ENCODE measurements around the gene SP2.

DNA sequence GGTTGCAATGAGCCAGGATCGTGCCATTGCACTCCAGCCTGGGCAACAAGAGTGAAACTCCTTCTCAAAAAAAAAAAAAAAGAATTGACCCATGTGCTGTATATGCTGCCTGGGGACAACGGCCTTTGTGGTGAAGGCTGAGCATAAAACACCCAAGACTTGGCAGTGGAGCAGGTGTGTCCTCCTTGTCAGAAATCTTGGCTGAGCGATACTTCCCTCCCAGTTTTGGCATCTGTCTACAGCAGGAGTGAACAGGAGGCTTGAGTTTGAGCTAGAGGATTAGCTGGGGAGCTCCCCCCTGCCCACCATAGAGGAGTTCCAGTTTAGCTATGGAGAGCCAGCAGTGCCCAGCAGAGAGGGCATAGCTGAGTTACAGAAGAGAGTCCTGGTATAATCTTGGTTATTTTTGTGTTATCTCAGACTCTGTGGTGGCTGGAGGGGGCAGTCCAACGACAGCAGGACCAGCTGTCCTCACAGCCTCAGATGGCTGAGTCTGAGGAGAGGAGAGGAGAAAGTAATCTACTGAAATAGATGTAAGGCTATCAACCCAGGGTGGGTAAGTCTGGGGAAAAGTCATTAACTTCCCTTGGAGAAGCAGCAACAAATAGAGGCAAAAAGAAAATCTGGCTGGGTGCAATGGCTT, 18.4 kb downstream of the SP2 start:
- TF ChIP-seq, protein P1, sequence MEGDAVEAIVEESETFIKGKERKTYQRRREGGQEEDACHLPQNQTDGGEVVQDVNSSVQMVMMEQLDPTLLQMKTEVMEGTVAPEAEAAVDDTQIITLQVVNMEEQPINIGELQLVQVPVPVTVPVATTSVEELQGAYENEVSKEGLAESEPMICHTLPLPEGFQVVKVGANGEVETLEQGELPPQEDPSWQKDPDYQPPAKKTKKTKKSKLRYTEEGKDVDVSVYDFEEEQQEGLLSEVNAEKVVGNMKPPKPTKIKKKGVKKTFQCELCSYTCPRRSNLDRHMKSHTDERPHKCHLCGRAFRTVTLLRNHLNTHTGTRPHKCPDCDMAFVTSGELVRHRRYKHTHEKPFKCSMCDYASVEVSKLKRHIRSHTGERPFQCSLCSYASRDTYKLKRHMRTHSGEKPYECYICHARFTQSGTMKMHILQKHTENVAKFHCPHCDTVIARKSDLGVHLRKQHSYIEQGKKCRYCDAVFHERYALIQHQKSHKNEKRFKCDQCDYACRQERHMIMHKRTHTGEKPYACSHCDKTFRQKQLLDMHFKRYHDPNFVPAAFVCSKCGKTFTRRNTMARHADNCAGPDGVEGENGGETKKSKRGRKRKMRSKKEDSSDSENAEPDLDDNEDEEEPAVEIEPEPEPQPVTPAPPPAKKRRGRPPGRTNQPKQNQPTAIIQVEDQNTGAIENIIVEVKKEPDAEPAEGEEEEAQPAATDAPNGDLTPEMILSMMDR (optimal IDR thresholded peaks at IDR 0.05 in 1 of 3, IDR thresholded peaks at IDR 0.05 in 1 of 3, conservative IDR thresholded peaks at IDR 0.05 in 1 of 3; ENCODE audit: extremely low read depth in 1 of 3, insufficient read depth in 2 of 3, low read length in 3 of 3), result no peak
- no peak for TF ChIP-seq EZH2 (IDR thresholded peaks at IDR 0.05; ENCODE audit: low read length)

Measured in keratinocyte (primary cell).